GM23248 (cell line): ENCODE data around the gene LGALS7B. TPM values are rescaled to one million over a fixed set of nuclear protein-coding genes. Genes with fewer than 3 reads are reported as not detected.
"Not testable (repeated sequence)": the region's sequence is repeated elsewhere in the genome, so short reads cannot be mapped to it uniquely, and the experiment has no call there.

Experiments used
- DNase-seq: peaks from one replicate; pipeline ENCODE4 v3.0.0-alpha.2; 2015
- H2AFZ ChIP-seq: fragments of 200-600 bp; sonication (generic); 2 replicates; pipeline ENCODE4 v1.6.1; 2016; ENCODE audit warnings: antibody characterized with exemption
- H3F3A ChIP-seq: fragments of 200-600 bp; sonication (generic); 2 replicates; pipeline ENCODE4 v1.6.1; 2016; ENCODE audit warnings: mild to moderate bottlenecking, antibody characterized with exemption, mixed run types; ENCODE audit not compliant: insufficient read depth
- H3K27ac ChIP-seq: fragments of 200-600 bp; sonication (generic); 2 replicates; pipeline ENCODE4 v1.5.1; 2016; ENCODE audit warnings: mild to moderate bottlenecking
- H3K27me3 ChIP-seq: fragments of 200-600 bp; sonication (generic); replicated peaks from 2 replicates; pipeline ENCODE4 v1.6.1; 2016; ENCODE audit warnings: mild to moderate bottlenecking; ENCODE audit not compliant: insufficient read depth
- H3K36me3 ChIP-seq: fragments of 200-600 bp; sonication (generic); 2 replicates; pipeline ENCODE4 v1.6.1; 2016; ENCODE audit warnings: low read depth, mild to moderate bottlenecking
- H3K4me1 ChIP-seq: fragments of 200-600 bp; sonication (generic); 2 replicates; pipeline ENCODE4 v1.6.1; 2016; ENCODE audit warnings: mild to moderate bottlenecking; ENCODE audit not compliant: insufficient read depth
- H3K4me2 ChIP-seq: fragments of 200-600 bp; sonication (generic); one replicate; pipeline ENCODE4 v1.6.1; 2016; ENCODE audit warnings: mild to moderate bottlenecking; ENCODE audit not compliant: unreplicated experiment
- H3K4me3 ChIP-seq: fragments of 200-600 bp; sonication (generic); 2 replicates; pipeline ENCODE4 v1.5.1; 2016; ENCODE audit warnings: mild to moderate bottlenecking
- H3K79me2 ChIP-seq: fragments of 200-600 bp; sonication (generic); 2 replicates; pipeline ENCODE4 v1.6.1; 2016; ENCODE audit warnings: mild to moderate bottlenecking; ENCODE audit not compliant: insufficient read depth
- H3K9ac ChIP-seq: fragments of 200-600 bp; sonication (generic); 2 replicates; pipeline ENCODE4 v1.6.1; 2016; ENCODE audit warnings: mild to moderate bottlenecking
- H3K9me2 ChIP-seq: fragments of 200-600 bp; sonication (generic); 2 replicates; pipeline ENCODE4 v1.6.1; 2016; ENCODE audit warnings: mixed run types, mild to moderate bottlenecking, moderate library complexity; ENCODE audit not compliant: insufficient read depth
- H3K9me3 ChIP-seq: fragments of 200-600 bp; sonication (generic); one replicate; pipeline ENCODE4 v1.6.1; 2017; ENCODE audit warnings: low read depth
- H4K20me1 ChIP-seq: fragments of 200-600 bp; sonication (generic); 2 replicates; pipeline ENCODE4 v1.6.0; 2016; ENCODE audit not compliant: insufficient read depth
- EZH2 ChIP-seq: fragments of 200-600 bp; sonication (generic); IDR thresholded peaks from 2 replicates; pipeline ENCODE4 v1.6.1; 2018; ENCODE audit warnings: antibody characterized with exemption, mild to moderate bottlenecking; ENCODE audit not compliant: insufficient read depth, poor library complexity, severe bottlenecking
- EZH2phosphoT487 ChIP-seq: fragments of 200-600 bp; sonication (generic); IDR thresholded peaks from 2 replicates; pipeline ENCODE4 v1.6.1; 2018; ENCODE audit warnings: antibody characterized with exemption, moderate library complexity, mild to moderate bottlenecking, low read depth; ENCODE audit not compliant: insufficient read depth
- WGBS, 2 experiments: methylation state at CpG; one replicate each; pipeline ENCODE4 v1.1.6; 2015 to 2017; ENCODE audit warnings: low lambda C conversion rate in 2 of 2, low coverage in 1 of 2; ENCODE audit errors: missing lambda C conversion rate in 2 of 2; 5-methylcytosine and 5-hydroxymethylcytosine counted together
- in situ Hi-C: fragments of 300-500 bp; cut with MboI; formaldehyde crosslinking; loops from 2 replicates; pipeline ENCODE4 v1.15.0; 2020
- polyA plus RNA-seq: library from polyadenylated mRNA; unstranded; fragments of >200 nt; fragmentation: Nextera tagmentation; extraction: Ambion mirVana; gene quantifications from 2 replicates; pipeline ENCODE4 v1.2.1, GENCODE V29; 2016
- total RNA-seq: library from RNA; depleted of rRNA; stranded (reverse); fragments of >200 nt; shearing (Covaris generic); gene quantifications from 2 replicates; pipeline ENCODE4 v1.2.3, GENCODE V29; 2014

The LGALS7B gene
- total and polyA plus RNA-seq, 2 experiments from 2014 or later: not detected

- no peak overlapping the region for H3K9ac ChIP-seq
- TF ChIP-seq EZH2 (no peak), EZH2phosphoT487 (no peak)
- H4K20me1 ChIP-seq: no peaks in the 10 kb centered on the region
- in situ Hi-C loops: no loop called here
- WGBS, 2 experiments: 87 to 89% methylated on average over 7 to 8 of the region's 8 CpGs
- no peak for DNase-seq
- H3K4me3 ChIP-seq: no peak overlapping the region
- H3K9me2 ChIP-seq: no peaks in the 10 kb centered on the region
- H3K27ac ChIP-seq: no peak overlapping the region
- H2AFZ ChIP-seq: no peak overlapping the region
- no peaks in the 10 kb centered on the region for H3K27me3 ChIP-seq
- no peaks in the 10 kb centered on the region for H3K4me1 ChIP-seq
- no peaks in the 10 kb centered on the region for H3F3A ChIP-seq
- H3K9me3 ChIP-seq: no peaks in the 10 kb centered on the region
- no peak overlapping the region for H3K4me2 ChIP-seq
- H3K36me3 ChIP-seq: no peaks in the 10 kb centered on the region
- no peaks in the 10 kb centered on the region for H3K79me2 ChIP-seq
Measured at GRCh38 chr19:38809592-38810252, 20.7 kb downstream of the LGALS7B start.

GRCh38 chr19:38812009-38812840 is 23.2 kb downstream of the LGALS7B start:
- Histone ChIP-seq H3K9ac (no peak overlapping the region), H3K9me2 (no peaks in the 10 kb centered on the region), H3K79me2 (no peaks in the 10 kb centered on the region), H3K36me3 (no peaks in the 10 kb centered on the region; the same call in 1 of the 2 replicates), H3K4me1 (no peaks in the 10 kb centered on the region), H3K4me3 (no peak overlapping the region), H3F3A (no peaks in the 10 kb centered on the region), H3K9me3 (no peaks in the 10 kb centered on the region), H2AFZ (no peak overlapping the region), H3K27me3 (no peaks in the 10 kb centered on the region), H4K20me1 (no peaks in the 10 kb centered on the region), H3K27ac (no peak overlapping the region), H3K4me2 (no peak overlapping the region)
- WGBS, 2 experiments: 80 to 81% methylated on average over 18 of the region's 18 CpGs
- in situ Hi-C loops: no loop called here
- TF ChIP-seq EZH2 (no peak), EZH2phosphoT487 (no peak)
- no peak for DNase-seq

GRCh38 chr19:38812841-38813320 is 23.9 kb downstream of the LGALS7B start, which contains the start of gene LGALS4:
LGALS4 (minus strand) TSS chr19:38812945; CDS start chr19:38812886, 59 bp downstream.
- Histone ChIP-seq H3K9ac (no peak within 1 kb of the TSS), H3K4me2 (no peak within 1 kb of the TSS), H3K4me3 (no peak within 1 kb of the TSS), H3F3A (no peaks in the 10 kb centered on the region), H4K20me1 (no peaks in the 10 kb centered on the region), H3K9me2 (no peaks in the 10 kb centered on the region), H3K79me2 (no peaks in the 10 kb centered on the region), H3K4me1 (no peaks in the 10 kb centered on the region), H3K27me3 (no peaks in the 10 kb centered on the region), H3K36me3 (no peaks in the 10 kb centered on the region; the same call in 1 of the 2 replicates), H2AFZ (no peak within 1 kb of the TSS), H3K27ac (no peak within 1 kb of the TSS), H3K9me3 (no peaks in the 10 kb centered on the region)
- no peak for DNase-seq
- TF ChIP-seq EZH2phosphoT487 (no peak), EZH2 (no peak)
- WGBS, 2 experiments: 89 to 95% methylated on average over 14 to 15 of the region's 15 CpGs
- in situ Hi-C loops: no loop called here

GRCh38 chr19:38813323-38813722 is 24.3 kb downstream of the LGALS7B start:
- Histone ChIP-seq H3F3A (no peaks in the 10 kb centered on the region), H3K4me2 (no peak overlapping the region), H3K9ac (no peak overlapping the region), H4K20me1 (no peaks in the 10 kb centered on the region), H3K4me1 (no peaks in the 10 kb centered on the region), H3K9me3 (no peaks in the 10 kb centered on the region), H3K36me3 (no peaks in the 10 kb centered on the region; the same call in 1 of the 2 replicates), H2AFZ (no peak overlapping the region), H3K27me3 (no peaks in the 10 kb centered on the region), H3K27ac (no peak overlapping the region), H3K4me3 (no peak overlapping the region), H3K9me2 (no peaks in the 10 kb centered on the region), H3K79me2 (no peaks in the 10 kb centered on the region)
- 85 to 93% methylated on average over 6 of the region's 6 CpGs for WGBS, 2 experiments
- no peak for TF ChIP-seq EZH2phosphoT487
- TF ChIP-seq EZH2: no peak
- no peak for DNase-seq
- in situ Hi-C loops: no loop called here

- DNase-seq, H3K36me3 ChIP-seq, H3K27me3 ChIP-seq, H3K4me2 ChIP-seq, H3K27ac ChIP-seq, in situ Hi-C loops, H3F3A ChIP-seq, H3K9me2 ChIP-seq, H2AFZ ChIP-seq, H3K4me1 ChIP-seq, H3K9me3 ChIP-seq, H3K9ac ChIP-seq, H4K20me1 ChIP-seq, H3K4me3 ChIP-seq, H3K79me2 ChIP-seq: not testable (repeated sequence)
- WGBS, 2 experiments: 88 to 98% methylated on average over 2 of the region's 2 CpGs
Measured at GRCh38 chr19:38813932-38814331, 24.9 kb downstream of the LGALS7B start.
